ENCODE data around the gene IQGAP3.

GRCh38 chr1:156484480-156485058 is 87.8 kb downstream of the IQGAP3 start:
- no peak for TF ChIP-seq CTCF (IDR thresholded peaks at IDR 0.05; ENCODE audit: low read length)
- TF ChIP-seq EZH2 (optimal IDR thresholded peaks at IDR 0.05; ENCODE audit: low read depth, low read length), result no peak
- TF ChIP-seq EZH2phosphoT487 (IDR thresholded peaks at IDR 0.05; ENCODE audit: low read length), result no peak
